Neural progenitor cell (in vitro differentiated cells): Measurements from ENCODE around the gene ASAH2. TPM values are rescaled to one million over a fixed set of nuclear protein-coding genes. Genes with fewer than 3 reads are reported as not detected.
"Not testable (repeated sequence)": the region's sequence is repeated elsewhere in the genome, so short reads cannot be mapped to it uniquely, and the experiment has no call there.

Experiments used
- DNase-seq: peaks from one replicate; pipeline ENCODE4 v3.0.0-alpha.2; 2016; ENCODE audit warnings: low spot score
- H2AFZ ChIP-seq: fragments of 200-600 bp; sonication (generic); replicated peaks from 2 replicates; pipeline ENCODE4 v1.6.1; 2016; ENCODE audit warnings: antibody characterized with exemption
- H3F3A ChIP-seq: fragments of 200-600 bp; sonication (generic); 2 replicates; pipeline ENCODE4 v1.6.1; 2016; ENCODE audit warnings: antibody characterized with exemption, low read depth
- H3K27ac ChIP-seq: fragments of 200-600 bp; sonication (generic); 2 replicates; pipeline ENCODE4 v1.5.1; 2016; ENCODE audit warnings: mild to moderate bottlenecking
- H3K27me3 ChIP-seq: fragments of 200-600 bp; sonication (generic); 2 replicates; pipeline ENCODE4 v1.6.1; 2016; ENCODE audit warnings: mild to moderate bottlenecking, moderate library complexity
- H3K36me3 ChIP-seq: fragments of 200-600 bp; sonication (generic); 2 replicates; pipeline ENCODE4 v1.5.1; 2016
- H3K4me1 ChIP-seq: fragments of 200-600 bp; sonication (generic); 2 replicates; pipeline ENCODE4 v1.6.1; 2016; ENCODE audit warnings: mixed run types
- H3K4me2 ChIP-seq: fragments of 200-600 bp; sonication (generic); 2 replicates; pipeline ENCODE4 v1.6.1; 2016
- H3K4me3 ChIP-seq: fragments of 200-600 bp; sonication (generic); 2 replicates; pipeline ENCODE4 v1.5.1; 2016
- H3K79me2 ChIP-seq: fragments of 200-600 bp; sonication (generic); 2 replicates; pipeline ENCODE4 v1.6.1; 2016; ENCODE audit warnings: low read depth
- H3K9ac ChIP-seq: fragments of 200-600 bp; sonication (generic); 2 replicates; pipeline ENCODE4 v1.6.1; 2016
- H3K9me3 ChIP-seq: fragments of 200-600 bp; sonication (generic); 2 replicates; pipeline ENCODE4 v1.5.1; 2016; ENCODE audit warnings: low read depth
- H4K20me1 ChIP-seq: fragments of 200-600 bp; sonication (generic); 2 replicates; pipeline ENCODE4 v1.6.1; 2016; ENCODE audit warnings: low read depth
- H3K27ac Mint-ChIP-seq: 3 replicates; pipeline ENCODE4 v1.8.0; 2021; ENCODE audit warnings: mixed read lengths
- H3K27me3 Mint-ChIP-seq: 2 replicates; pipeline ENCODE4 v1.8.0; 2022; ENCODE audit warnings: low read depth, mild to moderate bottlenecking, inconsistent platforms, moderate library complexity, mixed read lengths; ENCODE audit not compliant: insufficient read depth
- H3K36me3 Mint-ChIP-seq: 3 replicates; pipeline ENCODE4 v1.8.0; 2021; ENCODE audit warnings: mixed read lengths
- H3K4me1 Mint-ChIP-seq: 3 replicates; pipeline ENCODE4 v1.8.0; 2021; ENCODE audit warnings: mixed read lengths
- H3K4me3 Mint-ChIP-seq: 3 replicates; pipeline ENCODE4 v1.8.0; 2021; ENCODE audit warnings: mild to moderate bottlenecking, moderate library complexity, mixed read lengths
- H3K9me3 Mint-ChIP-seq: 3 replicates; pipeline ENCODE4 v1.8.0; 2020; ENCODE audit warnings: mixed read lengths
- EZH2 ChIP-seq: fragments of 200-600 bp; sonication (generic); IDR thresholded peaks from 2 replicates; pipeline ENCODE4 v1.6.1; 2017; ENCODE audit warnings: antibody characterized with exemption, mild to moderate bottlenecking, moderate library complexity
- EZH2phosphoT487 ChIP-seq: fragments of 200-600 bp; sonication (generic); IDR thresholded peaks from 2 replicates; pipeline ENCODE4 v1.6.1; 2017; ENCODE audit warnings: antibody characterized with exemption
- total RNA-seq: library from RNA; depleted of rRNA; stranded (reverse); fragments of >200 nt; gene quantifications from 2 replicates; pipeline ENCODE4 v1.2.3, GENCODE V29; 2015; ENCODE audit warnings: low replicate concordance
- TF ChIP-seq, protein P1 (sequence below): fragments of 200-600 bp; sonication (generic); IDR thresholded peaks from 2 replicates; pipeline ENCODE4 v1.5.1; 2017; ENCODE audit warnings: antibody characterized with exemption, mild to moderate bottlenecking

The ASAH2 gene
- total RNA-seq, 1 donor from 2014 or later = 6.3 TPM

DNA sequence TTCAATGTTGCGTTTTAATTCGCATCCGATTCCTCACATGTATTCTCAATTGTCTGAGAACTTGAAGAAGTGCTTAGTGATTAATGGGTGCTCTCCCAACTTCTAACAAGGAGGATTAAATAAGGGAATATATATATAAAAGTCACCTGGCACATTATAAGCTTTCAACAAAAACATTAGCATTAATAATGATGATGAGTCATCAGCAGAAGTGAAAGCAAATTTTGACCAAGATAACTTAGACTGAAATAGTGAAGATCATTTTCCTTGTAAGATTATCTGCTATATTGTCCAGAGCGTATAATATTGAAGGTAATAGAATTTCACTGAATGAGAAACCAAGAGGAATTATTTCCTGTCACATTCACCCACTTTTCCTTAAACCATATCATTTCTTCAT lies 8.5 kb downstream of the ASAH2 start:
- H3K4me3 Mint-ChIP-seq = no peak overlapping the region
- no peak overlapping the region for H3K27ac ChIP-seq
- H3K27me3 ChIP-seq = peaks cover 16% of the 10 kb centered on the region
- H3K27me3 Mint-ChIP-seq = no peaks in the 10 kb centered on the region
- no peaks in the 10 kb centered on the region for H3F3A ChIP-seq
- no peak overlapping the region for H3K4me3 ChIP-seq
- H2AFZ ChIP-seq = no peak overlapping the region
- DNase-seq = no peak
- no peak overlapping the region for H3K9ac ChIP-seq
- no peaks in the 10 kb centered on the region for H3K4me1 Mint-ChIP-seq
- no peaks in the 10 kb centered on the region for H3K9me3 Mint-ChIP-seq
- H3K36me3 Mint-ChIP-seq = no peaks in the 10 kb centered on the region
- no peaks in the 10 kb centered on the region for H3K36me3 ChIP-seq
- H3K9me3 ChIP-seq = no peaks in the 10 kb centered on the region
- no peaks in the 10 kb centered on the region for H3K4me1 ChIP-seq
- no peak for TF ChIP-seq EZH2phosphoT487
- TF ChIP-seq EZH2 = no peak
- TF ChIP-seq, protein P1, sequence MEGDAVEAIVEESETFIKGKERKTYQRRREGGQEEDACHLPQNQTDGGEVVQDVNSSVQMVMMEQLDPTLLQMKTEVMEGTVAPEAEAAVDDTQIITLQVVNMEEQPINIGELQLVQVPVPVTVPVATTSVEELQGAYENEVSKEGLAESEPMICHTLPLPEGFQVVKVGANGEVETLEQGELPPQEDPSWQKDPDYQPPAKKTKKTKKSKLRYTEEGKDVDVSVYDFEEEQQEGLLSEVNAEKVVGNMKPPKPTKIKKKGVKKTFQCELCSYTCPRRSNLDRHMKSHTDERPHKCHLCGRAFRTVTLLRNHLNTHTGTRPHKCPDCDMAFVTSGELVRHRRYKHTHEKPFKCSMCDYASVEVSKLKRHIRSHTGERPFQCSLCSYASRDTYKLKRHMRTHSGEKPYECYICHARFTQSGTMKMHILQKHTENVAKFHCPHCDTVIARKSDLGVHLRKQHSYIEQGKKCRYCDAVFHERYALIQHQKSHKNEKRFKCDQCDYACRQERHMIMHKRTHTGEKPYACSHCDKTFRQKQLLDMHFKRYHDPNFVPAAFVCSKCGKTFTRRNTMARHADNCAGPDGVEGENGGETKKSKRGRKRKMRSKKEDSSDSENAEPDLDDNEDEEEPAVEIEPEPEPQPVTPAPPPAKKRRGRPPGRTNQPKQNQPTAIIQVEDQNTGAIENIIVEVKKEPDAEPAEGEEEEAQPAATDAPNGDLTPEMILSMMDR = no peak
- H4K20me1 ChIP-seq = no peaks in the 10 kb centered on the region
- H3K79me2 ChIP-seq = no peaks in the 10 kb centered on the region
- no peak overlapping the region for H3K4me2 ChIP-seq
- H3K27ac Mint-ChIP-seq = no peak overlapping the region

DNA sequence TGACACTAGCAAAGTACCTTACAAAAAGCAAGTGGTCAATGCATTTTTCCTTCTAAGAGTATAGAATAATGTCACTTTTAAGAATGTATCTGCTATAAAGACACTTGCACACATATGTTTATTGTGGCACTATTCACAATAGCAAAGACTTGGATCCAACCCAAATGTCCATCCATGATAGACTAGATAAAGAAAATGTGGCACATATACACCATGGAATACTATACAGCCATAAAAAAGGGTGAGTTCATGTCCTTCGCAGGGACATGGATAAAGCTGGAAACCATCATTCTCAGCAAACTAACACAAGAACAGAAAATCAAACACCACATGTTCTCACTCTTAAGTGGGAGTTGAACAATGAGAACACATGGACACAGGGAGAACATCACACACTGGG lies 9.8 kb downstream of the ASAH2 start:
- H3K4me3 Mint-ChIP-seq, H3F3A ChIP-seq, H3K4me1 ChIP-seq, H3K4me1 Mint-ChIP-seq, H3K36me3 Mint-ChIP-seq, DNase-seq, H3K9me3 Mint-ChIP-seq, H3K9me3 ChIP-seq, H3K9ac ChIP-seq, H3K4me2 ChIP-seq, H3K4me3 ChIP-seq, H2AFZ ChIP-seq, H3K27ac Mint-ChIP-seq, H3K79me2 ChIP-seq, H3K27ac ChIP-seq, H3K36me3 ChIP-seq, H4K20me1 ChIP-seq, H3K27me3 Mint-ChIP-seq: not testable (repeated sequence)
- peaks cover 16% of the 10 kb centered on the region for H3K27me3 ChIP-seq

DNA sequence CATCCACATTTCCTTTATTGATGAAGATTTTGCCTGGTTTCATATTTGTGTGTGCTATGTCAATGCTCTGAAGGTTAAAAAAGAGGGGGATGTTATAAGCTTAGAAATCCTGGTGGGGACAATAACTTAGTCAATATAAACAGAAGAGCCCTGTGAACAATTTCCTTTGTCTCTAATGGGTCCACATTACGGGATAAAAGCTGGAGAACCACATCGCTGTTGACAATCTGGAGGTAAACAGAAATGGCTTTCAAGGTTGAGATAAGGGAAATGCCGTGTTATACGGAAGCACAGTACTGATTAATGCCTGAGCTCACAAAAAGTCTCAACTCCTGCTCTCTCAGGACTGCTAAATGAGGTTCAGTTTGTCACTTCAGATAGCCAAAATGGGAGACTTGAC lies 16.8 kb downstream of the ASAH2 start:
- H3K9me3 ChIP-seq = no peaks in the 10 kb centered on the region
- no peaks in the 10 kb centered on the region for H3K36me3 Mint-ChIP-seq
- H3K27me3 ChIP-seq = peaks cover 19% of the 10 kb centered on the region
- peaks cover 3% of the 10 kb centered on the region for H3K27me3 Mint-ChIP-seq
- H2AFZ ChIP-seq = no peak overlapping the region
- DNase-seq = no peak
- no peak overlapping the region for H3K4me3 ChIP-seq
- H4K20me1 ChIP-seq = no peaks in the 10 kb centered on the region
- no peaks in the 10 kb centered on the region for H3K9me3 Mint-ChIP-seq
- no peak overlapping the region for H3K9ac ChIP-seq
- H3F3A ChIP-seq = no peaks in the 10 kb centered on the region
- H3K27ac ChIP-seq = no peak overlapping the region
- H3K36me3 ChIP-seq = no peaks in the 10 kb centered on the region
- H3K4me1 ChIP-seq = no peaks in the 10 kb centered on the region
- no peak overlapping the region for H3K4me3 Mint-ChIP-seq
- H3K4me1 Mint-ChIP-seq = no peaks in the 10 kb centered on the region
- H3K4me2 ChIP-seq = no peak overlapping the region
- TF ChIP-seq, protein P1 = no peak
- TF ChIP-seq EZH2phosphoT487 = no peak
- TF ChIP-seq EZH2 = no peak
- no peaks in the 10 kb centered on the region for H3K79me2 ChIP-seq
- H3K27ac Mint-ChIP-seq = no peak overlapping the region

DNA sequence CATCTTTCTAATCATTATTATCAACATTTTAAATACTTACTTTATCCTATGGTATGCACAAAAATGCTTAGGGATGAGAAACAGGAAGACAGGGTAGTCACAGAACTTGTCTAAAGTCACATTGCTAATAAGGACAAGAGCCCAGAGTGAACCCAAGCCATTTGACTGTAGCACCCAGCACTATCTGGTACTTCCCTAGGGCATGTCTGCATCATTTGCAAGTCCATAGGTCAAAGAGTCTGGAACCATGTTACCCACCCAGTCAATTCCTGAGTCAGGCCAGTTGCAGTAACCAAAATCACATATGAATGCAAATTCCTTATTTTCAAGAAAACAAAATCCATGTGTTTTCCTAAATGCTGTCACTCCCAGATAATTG lies 19.1 kb downstream of the ASAH2 start:
- Histone ChIP-seq H3K27ac (no peak overlapping the region), H3K27me3 (peaks cover 7% of the 10 kb centered on the region), H3K9ac (no peak overlapping the region), H4K20me1 (no peaks in the 10 kb centered on the region), H3K36me3 (no peaks in the 10 kb centered on the region), H3F3A (no peaks in the 10 kb centered on the region), H2AFZ (no peak overlapping the region), H3K4me1 (no peaks in the 10 kb centered on the region), H3K4me2 (no peak overlapping the region), H3K9me3 (no peaks in the 10 kb centered on the region), H3K4me3 (no peak overlapping the region), H3K79me2 (no peaks in the 10 kb centered on the region)
- Mint-ChIP-seq H3K4me1 (no peaks in the 10 kb centered on the region), H3K36me3 (no peaks in the 10 kb centered on the region), H3K27ac (no peak overlapping the region), H3K4me3 (no peak overlapping the region), H3K9me3 (no peaks in the 10 kb centered on the region), H3K27me3 (peaks cover 3% of the 10 kb centered on the region)
- TF ChIP-seq, protein P1 = no peak
- DNase-seq = no peak
